GM20000 (cell line): ENCODE measurements around the gene PIK3R3.

Experiments
- DNase-seq: peaks from one replicate; pipeline ENCODE4 v3.0.0; 2012; ENCODE audit warnings: low spot score
- CTCF ChIP-seq: IDR thresholded peaks from 2 replicates; pipeline ENCODE4 v1.5.1; 2012; ENCODE audit warnings: mild to moderate bottlenecking, control low read depth; ENCODE audit errors: extremely low read depth, missing control alignments

Gene PIK3R3

GRCh38 chr1:46030876-46031660 lies 101.4 kb downstream of the PIK3R3 start:
- TF ChIP-seq CTCF = no peak
- DNase-seq = no peak

- DNase-seq = no peak
- no peak for TF ChIP-seq CTCF
Measured at GRCh38 chr1:46030074-46030870, 102.2 kb downstream of the PIK3R3 start.

DNA sequence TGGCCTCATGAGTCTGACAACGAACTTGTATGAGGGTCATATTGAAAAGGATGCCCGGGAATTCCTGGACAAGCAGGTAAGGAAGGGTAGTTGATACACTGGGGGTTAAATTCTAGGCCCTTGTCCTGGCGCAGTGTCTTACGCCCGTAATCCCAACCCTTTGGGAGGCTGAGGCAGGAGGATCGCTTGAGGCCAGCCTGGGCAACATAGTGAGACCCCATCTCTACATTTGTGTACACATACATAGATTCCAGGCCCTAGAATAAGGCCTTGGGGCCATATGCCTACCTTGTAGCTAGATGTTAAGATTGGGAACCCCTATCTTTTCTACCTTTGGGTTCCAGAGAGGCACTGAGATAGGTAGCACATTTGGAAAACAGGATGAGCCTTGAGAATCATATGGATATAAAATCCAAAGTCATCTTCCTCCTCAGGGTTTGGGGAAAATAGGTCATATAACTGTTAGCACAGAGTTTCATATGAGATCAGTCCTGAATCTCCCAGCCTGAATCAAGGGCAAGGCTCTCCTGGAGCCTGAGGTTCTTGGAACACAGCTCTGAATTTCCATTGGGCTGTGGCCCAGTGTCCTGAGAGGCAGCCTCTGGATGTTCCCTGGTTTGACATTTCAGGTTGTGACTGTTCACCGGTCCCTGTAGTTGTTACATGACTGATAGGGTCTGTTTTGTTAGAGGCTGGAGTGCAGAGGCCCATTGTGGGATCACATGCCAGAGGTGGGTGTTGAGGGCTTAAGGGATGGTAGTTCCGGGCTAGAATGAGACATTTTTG lies 104.4 kb downstream of the PIK3R3 start:
- no peak for DNase-seq
- no peak for TF ChIP-seq CTCF

GRCh38 chr1:46026531-46026930 lies 105.9 kb downstream of the PIK3R3 start:
- DNase-seq = no peak
- no peak for TF ChIP-seq CTCF

- no peak for TF ChIP-seq CTCF
- DNase-seq = no peak
Measured at GRCh38 chr1:46021046-46021996, 111.1 kb downstream of the PIK3R3 start.

- TF ChIP-seq CTCF = no peak
- DNase-seq = no peak
Measured at GRCh38 chr1:46020010-46020409, 112.4 kb downstream of the PIK3R3 start.
